Endothelial cell of umbilical vein (primary cell): Measurements from ENCODE around the gene PRKAR1B.

Experiments
- CTCF ChIP-seq, 2 donors: IDR thresholded peaks; 1 replicate in 1 of 2; 2 replicates in 1 of 2; pipeline ENCODE4 v1.5.1; 2011; ENCODE audit warnings: low read length in 2 of 2, mild to moderate bottlenecking in 2 of 2, moderate library complexity in 2 of 2, control low read depth in 1 of 2, inconsistent platforms in 1 of 2, low read depth in 1 of 2; ENCODE audit not compliant: insufficient read depth in 1 of 2; ENCODE audit errors: extremely low read depth in 1 of 2
- EZH2 ChIP-seq: IDR thresholded peaks from 2 replicates; pipeline ENCODE4 v1.6.1; 2012; ENCODE audit warnings: borderline replicate concordance, low read depth, mild to moderate bottlenecking, moderate library complexity, low read length, inconsistent platforms; ENCODE audit not compliant: severe bottlenecking
- FOS ChIP-seq: IDR thresholded peaks from 2 replicates; pipeline ENCODE4 v1.6.1; 2011; ENCODE audit warnings: mild to moderate bottlenecking, low read length, moderate library complexity, borderline replicate concordance; ENCODE audit not compliant: insufficient read depth
- GATA2 ChIP-seq: IDR thresholded peaks from 2 replicates; pipeline ENCODE4 v1.7.0; 2011; ENCODE audit warnings: low read depth, mild to moderate bottlenecking, moderate library complexity, mixed read lengths, low read length; ENCODE audit not compliant: insufficient read length, insufficient read depth
- JUN ChIP-seq: IDR thresholded peaks from 2 replicates; pipeline ENCODE4 v1.6.1; 2011; ENCODE audit warnings: borderline replicate concordance, low read depth; ENCODE audit not compliant: insufficient read length, insufficient read depth
- MAX ChIP-seq: IDR thresholded peaks from 2 replicates; pipeline ENCODE4 v1.6.1; 2011; ENCODE audit not compliant: insufficient read depth, insufficient read length
- POLR2A ChIP-seq: IDR thresholded peaks from 2 replicates; pipeline ENCODE4 v1.6.1; 2012; ENCODE audit warnings: low read depth, mild to moderate bottlenecking, control low read depth, low read length
- POLR2AphosphoS5 ChIP-seq: IDR thresholded peaks from 2 replicates; pipeline ENCODE4 v1.6.1; 2012; ENCODE audit warnings: low read depth, mild to moderate bottlenecking, control low read depth, low read length, moderate library complexity; ENCODE audit not compliant: insufficient read depth

GRCh38 chr7:711093-711921, 15.8 kb downstream of the PRKAR1B start:
- TF ChIP-seq CTCF (IDR thresholded peaks at IDR 0.05; ENCODE audit: extremely low read depth in 1 of 2, insufficient read depth in 1 of 2, low read depth in 1 of 2, low read length in 2 of 2) = no peak
- TF ChIP-seq POLR2A = no peak
- no peak for TF ChIP-seq POLR2AphosphoS5
- TF ChIP-seq EZH2 = no peak
- TF ChIP-seq MAX = no peak
- TF ChIP-seq JUN = no peak
- TF ChIP-seq FOS = no peak
- no peak for TF ChIP-seq GATA2
